Lower lobe of right lung (tissue), 2 donors: ENCODE data around the gene KDM1A. TPM values are rescaled to one million over a fixed set of nuclear protein-coding genes. Genes with fewer than 3 reads are reported as not detected.

Source experiments
- ATAC-seq, 2 donors: fragments of 200-7000 bp; cut with Tn5 transposase; one replicate each; pipeline ENCODE4 v1.9.1; 2020 to 2022; ENCODE audit warnings: mild to moderate bottlenecking in 2 of 2, moderate library complexity in 2 of 2
- DNase-seq: peaks from one replicate; pipeline ENCODE4 v3.0.0-alpha.2; 2020
- H3K27ac ChIP-seq: fragments of 200-600 bp; one replicate; pipeline ENCODE4 v1.8.0; 2022
- H3K27me3 ChIP-seq: fragments of 200-600 bp; one replicate; pipeline ENCODE4 v1.8.0; 2022; ENCODE audit warnings: low read depth
- H3K36me3 ChIP-seq: fragments of 200-600 bp; one replicate; pipeline ENCODE4 v1.8.0; 2022; ENCODE audit warnings: mild to moderate bottlenecking
- H3K4me1 ChIP-seq: fragments of 200-600 bp; one replicate; pipeline ENCODE4 v1.8.0; 2022
- H3K4me3 ChIP-seq: fragments of 200-600 bp; one replicate; pipeline ENCODE4 v1.8.0; 2022; ENCODE audit warnings: mild to moderate bottlenecking
- H3K9me3 ChIP-seq: fragments of 200-600 bp; one replicate; pipeline ENCODE4 v1.8.0; 2022
- intact Hi-C: fragments of 100-400 bp; cut with DNase I; formaldehyde crosslinking; loops from one replicate; pipeline ENCODE4 v1.11.0; 2022
- microRNA-seq: library from miRNA; unstranded; fragments of <30 nt; microRNA quantifications from one replicate; pipeline ENCODE4 v1.2.0, GENCODE V29; 2020; ENCODE audit warnings: borderline number of aligned reads
- total RNA-seq: library from RNA; stranded (reverse); fragmentation: NEBNext Ultra II Directional; extraction: Animal tissue kit (Norgen Biotek cat#: 25700); gene quantifications from one replicate; pipeline ENCODE4 v1.2.1, GENCODE V29; 2021
- TF ChIP-seq, protein P1 (sequence below): fragments of 200-600 bp; IDR thresholded peaks from one replicate; pipeline ENCODE4 v1.8.0; 2022; ENCODE audit warnings: antibody characterized with exemption, mild to moderate bottlenecking
- donor health status: DM: no; HTN: yes; CAD: no; lungs with severe emphysema.

The KDM1A gene
- total RNA-seq, 1 donor from 2014 or later: 38.6 TPM

DNA sequence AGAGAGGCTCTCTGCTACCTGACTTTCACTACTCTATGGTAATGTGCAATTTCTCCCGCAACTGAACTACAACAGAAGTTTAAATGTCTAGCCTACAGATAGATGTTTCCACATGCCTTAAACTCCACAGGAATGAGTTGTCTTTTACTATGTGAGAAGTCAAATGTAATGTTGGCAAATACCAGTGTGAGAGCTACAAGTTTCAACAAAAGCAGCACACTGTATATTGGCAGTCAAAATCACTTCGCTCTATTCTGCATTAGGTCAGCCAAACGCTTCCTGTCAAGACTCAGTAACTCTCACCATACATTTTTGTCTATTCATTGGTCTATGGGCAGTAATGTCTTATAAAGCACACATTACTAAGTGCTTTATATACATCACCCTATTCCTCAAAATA is 107.5 kb downstream of the KDM1A start:
- H3K36me3 ChIP-seq: no peaks in the 10 kb centered on the region
- TF ChIP-seq, protein P1, sequence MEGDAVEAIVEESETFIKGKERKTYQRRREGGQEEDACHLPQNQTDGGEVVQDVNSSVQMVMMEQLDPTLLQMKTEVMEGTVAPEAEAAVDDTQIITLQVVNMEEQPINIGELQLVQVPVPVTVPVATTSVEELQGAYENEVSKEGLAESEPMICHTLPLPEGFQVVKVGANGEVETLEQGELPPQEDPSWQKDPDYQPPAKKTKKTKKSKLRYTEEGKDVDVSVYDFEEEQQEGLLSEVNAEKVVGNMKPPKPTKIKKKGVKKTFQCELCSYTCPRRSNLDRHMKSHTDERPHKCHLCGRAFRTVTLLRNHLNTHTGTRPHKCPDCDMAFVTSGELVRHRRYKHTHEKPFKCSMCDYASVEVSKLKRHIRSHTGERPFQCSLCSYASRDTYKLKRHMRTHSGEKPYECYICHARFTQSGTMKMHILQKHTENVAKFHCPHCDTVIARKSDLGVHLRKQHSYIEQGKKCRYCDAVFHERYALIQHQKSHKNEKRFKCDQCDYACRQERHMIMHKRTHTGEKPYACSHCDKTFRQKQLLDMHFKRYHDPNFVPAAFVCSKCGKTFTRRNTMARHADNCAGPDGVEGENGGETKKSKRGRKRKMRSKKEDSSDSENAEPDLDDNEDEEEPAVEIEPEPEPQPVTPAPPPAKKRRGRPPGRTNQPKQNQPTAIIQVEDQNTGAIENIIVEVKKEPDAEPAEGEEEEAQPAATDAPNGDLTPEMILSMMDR: no peak
- H3K27ac ChIP-seq: no peak overlapping the region
- H3K4me1 ChIP-seq: peaks cover 29% of the 10 kb centered on the region
- intact Hi-C loops: no loop called here
- ATAC-seq: no peak
- no peaks in the 10 kb centered on the region for H3K9me3 ChIP-seq
- no peak overlapping the region for H3K4me3 ChIP-seq
- no peak for DNase-seq
- no peaks in the 10 kb centered on the region for H3K27me3 ChIP-seq

DNA sequence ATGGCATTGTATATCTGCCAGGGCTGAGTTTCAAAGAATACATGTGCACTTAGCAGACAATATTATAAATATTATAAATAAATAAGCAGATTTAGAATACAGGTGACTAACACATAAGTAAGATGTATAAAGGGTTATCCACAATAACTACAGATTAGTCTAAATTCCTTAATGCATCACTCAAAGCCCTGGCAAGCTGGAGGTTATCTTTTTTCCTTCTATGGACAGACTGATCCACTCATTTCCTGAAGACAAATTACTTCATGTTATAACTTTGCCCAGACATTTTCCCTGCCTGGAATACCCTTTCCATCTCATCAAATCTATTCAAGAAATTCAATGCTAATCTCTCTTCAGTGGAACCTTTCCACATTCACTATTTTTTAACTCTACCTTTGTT is 110.6 kb downstream of the KDM1A start:
- no peak for DNase-seq
- Histone ChIP-seq H3K4me3 (no peak overlapping the region), H3K27ac (no peak overlapping the region), H3K9me3 (no peaks in the 10 kb centered on the region), H3K4me1 (peaks cover 15% of the 10 kb centered on the region), H3K36me3 (no peaks in the 10 kb centered on the region), H3K27me3 (no peaks in the 10 kb centered on the region)
- TF ChIP-seq, protein P1: no peak
- ATAC-seq: no peak
- intact Hi-C loops: no loop called here

GRCh38 chr1:23132033-23132432 is 112.8 kb downstream of the KDM1A start:
- no peak overlapping the region for H3K27ac ChIP-seq
- TF ChIP-seq, protein P1: no peak
- no peaks in the 10 kb centered on the region for H3K27me3 ChIP-seq
- no peak for ATAC-seq
- H3K9me3 ChIP-seq: no peaks in the 10 kb centered on the region
- intact Hi-C loops: no loop called here
- H3K36me3 ChIP-seq: no peaks in the 10 kb centered on the region
- no peak for DNase-seq
- H3K4me3 ChIP-seq: no peak overlapping the region
- H3K4me1 ChIP-seq: peaks cover 4% of the 10 kb centered on the region

Small RNA genes lying within 50 kb of the gene (microRNA-seq; reads per million reads assigned to microRNA genes)
- gene MIR3115 (not detected), gene MIR4419A (not detected)

Other genes starting within 250 kb of the KDM1A start
- gene LACTBL1, start 46.6 kb upstream of the KDM1A start, total RNA-seq: not detected
- not detected for gene TEX46, start 3.6 kb upstream of the KDM1A start, total RNA-seq
- 32.5 TPM for gene LUZP1, start 149.4 kb downstream of the KDM1A start, total RNA-seq
- gene HTR1D, start 198.0 kb downstream of the KDM1A start, total RNA-seq: 1.1 TPM